ENCODE data around the gene C1orf141.

DNA sequence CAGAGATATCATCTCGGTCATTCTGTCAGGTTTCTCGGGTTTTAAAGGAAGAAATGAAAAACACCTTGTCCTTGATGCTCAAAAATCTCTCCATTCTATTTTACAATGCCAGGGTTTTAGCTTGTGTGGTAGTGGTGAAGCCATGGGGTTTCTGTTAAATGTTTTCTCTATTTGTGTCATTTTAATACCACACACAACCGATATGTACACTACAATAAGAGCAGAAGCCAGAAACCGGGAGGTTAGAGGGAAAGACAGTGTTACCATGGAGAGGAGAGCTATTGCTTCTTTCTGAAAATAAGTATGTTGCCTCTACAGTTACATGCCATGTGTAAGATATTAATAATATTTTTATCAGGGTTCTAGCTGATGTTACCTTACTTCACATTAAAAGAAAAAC is 83.6 kb downstream of the C1orf141 start:
- TF ChIP-seq, protein P1, sequence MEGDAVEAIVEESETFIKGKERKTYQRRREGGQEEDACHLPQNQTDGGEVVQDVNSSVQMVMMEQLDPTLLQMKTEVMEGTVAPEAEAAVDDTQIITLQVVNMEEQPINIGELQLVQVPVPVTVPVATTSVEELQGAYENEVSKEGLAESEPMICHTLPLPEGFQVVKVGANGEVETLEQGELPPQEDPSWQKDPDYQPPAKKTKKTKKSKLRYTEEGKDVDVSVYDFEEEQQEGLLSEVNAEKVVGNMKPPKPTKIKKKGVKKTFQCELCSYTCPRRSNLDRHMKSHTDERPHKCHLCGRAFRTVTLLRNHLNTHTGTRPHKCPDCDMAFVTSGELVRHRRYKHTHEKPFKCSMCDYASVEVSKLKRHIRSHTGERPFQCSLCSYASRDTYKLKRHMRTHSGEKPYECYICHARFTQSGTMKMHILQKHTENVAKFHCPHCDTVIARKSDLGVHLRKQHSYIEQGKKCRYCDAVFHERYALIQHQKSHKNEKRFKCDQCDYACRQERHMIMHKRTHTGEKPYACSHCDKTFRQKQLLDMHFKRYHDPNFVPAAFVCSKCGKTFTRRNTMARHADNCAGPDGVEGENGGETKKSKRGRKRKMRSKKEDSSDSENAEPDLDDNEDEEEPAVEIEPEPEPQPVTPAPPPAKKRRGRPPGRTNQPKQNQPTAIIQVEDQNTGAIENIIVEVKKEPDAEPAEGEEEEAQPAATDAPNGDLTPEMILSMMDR (IDR thresholded peaks at IDR 0.05) = no peak
- TF ChIP-seq EZH2 (IDR thresholded peaks at IDR 0.05; ENCODE audit: borderline replicate concordance, insufficient read depth, low read depth, low read length, poor library complexity, severe bottlenecking) = no peak

Measured in B cell (primary cell).